ENCODE results near the gene ZPLD1. TPM values are rescaled to one million over a fixed set of nuclear protein-coding genes. Genes with fewer than 3 reads are reported as not detected.

Gene ZPLD1
- total and polyA plus RNA-seq, 10 of the 15 experiments (the other 5 are each of a cell fraction or from before 2014, with no cell fraction given): not detected

GRCh38 chr3:102443021-102443420 is 8.2 kb downstream of the ZPLD1 start (continued):
- TF ChIP-seq USF2 (IDR thresholded peaks at IDR 0.05; ENCODE audit: borderline replicate concordance, low read depth, low read length) (no peak), POLR2A (IDR thresholded peaks at IDR 0.05; ENCODE audit: low read depth, low read length) (no peak), CREB1 (IDR thresholded peaks at IDR 0.05; ENCODE audit: low read depth) (no peak), NFYA (IDR thresholded peaks at IDR 0.05; ENCODE audit: borderline replicate concordance, low read depth, low read length) (no peak)

GRCh38 chr3:102444101-102444500 is 9.3 kb downstream of the ZPLD1 start:
- ChIA-PET CTCF (no interaction called here), RAD21 (ENCODE audit: unreplicated experiment) (no interaction called here), SMC1A (ENCODE audit: uncharacterized antibody, unreplicated experiment) (no interaction called here), POLR2A (no interaction called here)
- TF ChIP-seq ATF2 (IDR thresholded peaks at IDR 0.05; ENCODE audit: low read length) (no peak), BACH1 (IDR thresholded peaks at IDR 0.05; ENCODE audit: borderline replicate concordance) (no peak), ZNF207 (IDR thresholded peaks at IDR 0.05; ENCODE audit: borderline replicate concordance) (no peak), RAD51 (IDR thresholded peaks at IDR 0.05) (no peak), ZBED1 (IDR thresholded peaks at IDR 0.05; ENCODE audit: borderline replicate concordance) (no peak), IKZF2 (IDR thresholded peaks at IDR 0.05) (no peak)
- intact Hi-C loops (cut with micrococcal nuclease; ENCODE audit: unreplicated experiment) (no loop called here), in situ Hi-C loops (cut with MboI) (no loop called here)
- ATAC-seq (no peak), FAIRE-seq (no peak), DNase-seq (ENCODE audit: low read depth, low spot score) (no peak)
- no peaks in the 10 kb centered on the region for H3K9me3 ChIP-seq (replicated peaks; ENCODE audit: control insufficient read depth, insufficient read depth, low read length)
- no peak overlapping the region for H3K27ac ChIP-seq (ENCODE audit: control insufficient read depth, insufficient read depth)
- WGBS (ENCODE audit: insufficient coverage, insufficient replicate concordance, low lambda C conversion rate, missing lambda C conversion rate): 29% methylated on average over 2 of the region's 2 CpGs
- BruUV-seq (replicated peaks): no TSS peak
- no peak overlapping the region for H3K4me2 ChIP-seq (ENCODE audit: control insufficient read depth, insufficient read depth)
- no peaks in the 10 kb centered on the region for H3K27me3 ChIP-seq (replicated peaks in 1 of 2; ENCODE audit: control insufficient read depth in 2 of 2, insufficient read depth in 2 of 2, low read length in 1 of 2)
- no peaks in the 10 kb centered on the region for H4K20me1 ChIP-seq (ENCODE audit: control insufficient read depth, insufficient read depth)
- no peak overlapping the region for H2AFZ ChIP-seq (ENCODE audit: control insufficient read depth, low read depth, low read length)
- H3K9ac ChIP-seq (ENCODE audit: control insufficient read depth, insufficient read depth, low read length): no peak overlapping the region
- H3K4me1 ChIP-seq (ENCODE audit: control insufficient read depth, insufficient read depth, low read length): no peaks in the 10 kb centered on the region
- no peaks in the 10 kb centered on the region for H3K79me2 ChIP-seq (ENCODE audit: control insufficient read depth, insufficient read depth, low read length)
- H3K4me3 ChIP-seq: no peak overlapping the region
- H3K36me3 ChIP-seq (ENCODE audit: control insufficient read depth in 2 of 2, insufficient read depth in 2 of 2, low read length in 1 of 2): no peaks in the 10 kb centered on the region
